ENCODE results near the gene CALD1.

CALD1 gene

GRCh38 chr7:135001390-135002165, 222.1 kb downstream of the CALD1 start:
- DNase-seq (ENCODE audit: low read depth): no peak

GRCh38 chr7:135012229-135012628, 232.8 kb downstream of the CALD1 start:
- no peak for DNase-seq (ENCODE audit: low read depth)
